K562 (cell line): ENCODE measurements around the gene NKAPL. TPM values are rescaled to one million over a fixed set of nuclear protein-coding genes. Genes with fewer than 3 reads are reported as not detected.
A peak's percentile ranks its signal among the peaks of the same experiment; 100 is the strongest.

Experiments used
- ARID2 ChIP-seq: fragments of 450-650 bp; IDR thresholded peaks from 2 replicates; pipeline ENCODE4 v1.6.1; 2017; ENCODE audit warnings: antibody characterized with exemption, mild to moderate bottlenecking
- BHLHE40 ChIP-seq: IDR thresholded peaks from 2 replicates; pipeline ENCODE4 v1.6.1; 2011; ENCODE audit warnings: low read length, improper control_type of control experiment
- CGGBP1 ChIP-seq: fragments of 250-450 bp; sonication (Bioruptor Pico); IDR thresholded peaks from 2 replicates; pipeline ENCODE4 v1.9.0; 2021; ENCODE audit warnings: mild to moderate bottlenecking
- CHD4 ChIP-seq: fragments of 200-600 bp; sonication (generic); IDR thresholded peaks from 3 replicates; pipeline ENCODE4 v1.6.1; 2012; ENCODE audit warnings: low read depth, mild to moderate bottlenecking, mixed read lengths, low read length, inconsistent platforms; ENCODE audit not compliant: insufficient read depth, insufficient replicate concordance, poor library complexity, severe bottlenecking
- HMG20A ChIP-seq: fragments of 450-650 bp; formaldehyde crosslinking; conservative IDR thresholded peaks from 2 replicates; pipeline ENCODE4 v1.4.0; 2020; ENCODE audit warnings: mild to moderate bottlenecking, mixed read lengths
- HOMEZ ChIP-seq: fragments of 250-450 bp; sonication (Bioruptor Pico); IDR thresholded peaks from 2 replicates; pipeline ENCODE4 v1.4.0; 2020; ENCODE audit warnings: mild to moderate bottlenecking, moderate library complexity
- MYBL2 ChIP-seq, 2 experiments: fragments of 450-650 bp in 1 of 2; sonication (generic) in 1 of 2; formaldehyde crosslinking in 1 of 2; IDR thresholded peaks; 2 replicates each; pipeline versions ENCODE4 v1.6.1 to v1.8.1; 2017 to 2022; ENCODE audit warnings: borderline replicate concordance in 1 of 2, inconsistent platforms in 1 of 2, low read depth in 1 of 2, mild to moderate bottlenecking in 1 of 2, missing genetic modification reagents in 1 of 2, moderate library complexity in 1 of 2
- MYNN ChIP-seq, 2 experiments: sonication (generic); formaldehyde crosslinking in 1 of 2; IDR thresholded peaks; 2 replicates each; pipeline versions ENCODE4 v1.5.0 to v1.6.1; 2016 to 2020; ENCODE audit warnings: antibody characterized with exemption in 1 of 2, missing genetic modification reagents in 1 of 2
- NFE2L1 ChIP-seq: fragments of 450-650 bp; IDR thresholded peaks from 2 replicates; pipeline ENCODE4 v1.6.1; 2016; ENCODE audit warnings: missing genetic modification characterization, low read depth, mild to moderate bottlenecking, missing compliant biosample characterization, moderate library complexity, borderline replicate concordance
- PYGO2 ChIP-seq: fragments of 450-650 bp; IDR thresholded peaks from 2 replicates; pipeline ENCODE4 v1.6.1; 2016; ENCODE audit warnings: mild to moderate bottlenecking, missing genetic modification characterization, moderate library complexity, missing compliant biosample characterization
- SMARCA5 ChIP-seq: fragments of 450-650 bp; IDR thresholded peaks from 2 replicates; pipeline ENCODE4 v1.6.1; 2016
- TAF15 ChIP-seq: fragments of 200-400 bp; formaldehyde crosslinking; IDR thresholded peaks from 2 replicates; pipeline ENCODE4 v1.6.1; 2017; ENCODE audit warnings: mild to moderate bottlenecking, low read depth, low read length, moderate library complexity
- TOE1 ChIP-seq, 2 experiments: fragments of 450-650 bp in 1 of 2; sonication (generic) in 1 of 2; formaldehyde crosslinking in 1 of 2; IDR thresholded peaks; 2 replicates each; pipeline versions ENCODE4 v1.7.1 to v1.8.0; 2016 to 2022; ENCODE audit warnings: borderline replicate concordance in 2 of 2, mild to moderate bottlenecking in 2 of 2, antibody characterized with exemption in 1 of 2, inconsistent platforms in 1 of 2, low read depth in 1 of 2, missing genetic modification reagents in 1 of 2, moderate library complexity in 1 of 2
- XRCC3 ChIP-seq: fragments of 450-650 bp; IDR thresholded peaks from 2 replicates; pipeline ENCODE4 v1.6.1; 2017; ENCODE audit warnings: mild to moderate bottlenecking, moderate library complexity
- ZBTB9 ChIP-seq: fragments of 450-650 bp; formaldehyde crosslinking; IDR thresholded peaks from 2 replicates; pipeline ENCODE4 v1.4.0; 2020; ENCODE audit warnings: mild to moderate bottlenecking, moderate library complexity
- ZNF212 ChIP-seq: fragments of 450-650 bp; formaldehyde crosslinking; IDR thresholded peaks from 2 replicates; pipeline ENCODE4 v1.4.0; 2020; ENCODE audit warnings: mild to moderate bottlenecking
- ZNF324 ChIP-seq: fragments of 250-450 bp; sonication (Bioruptor Pico); IDR thresholded peaks from 2 replicates; pipeline ENCODE4 v1.4.0; 2020; ENCODE audit warnings: mild to moderate bottlenecking
- ZNF395 ChIP-seq: fragments of 200-800 bp; sonication (Bioruptor generic); IDR thresholded peaks from 2 replicates; pipeline ENCODE4 v1.6.1; 2017; ENCODE audit warnings: missing genetic modification characterization, missing compliant biosample characterization
- polyA plus RNA-seq, 8 experiments: library from polyadenylated mRNA; depleted of rRNA in 4 of 8; stranded (reverse) in 5 of 8; unstranded in 3 of 8; fragments of >200 nt; fragmentation: Nextera tagmentation in 2 of 8; fragmentation: Illumina TruSeq in 1 of 8; extraction: Ambion mirVana in 2 of 8; extraction: Trizol in 1 of 8; gene quantifications; 2 replicates each; pipeline versions ENCODE4 v1.2.1 to v1.2.3, GENCODE V29; 2011 to 2014; ENCODE audit warnings: inconsistent platforms in 1 of 8, missing spikeins in 1 of 8
- total RNA-seq, 7 experiments: library from RNA; depleted of rRNA in 6 of 7; stranded (reverse); fragments of >200 nt in 6 of 7; fragmentation: Illumina TruSeq in 2 of 7; extraction: Trizol in 2 of 7; gene quantifications; 2 replicates each; pipeline versions ENCODE4 v1.2.1 to v1.2.3, GENCODE V29; 2011 to 2021; ENCODE audit warnings: low replicate concordance in 1 of 7
- TF ChIP-seq, protein P1 (sequence below): fragments of 450-650 bp; IDR thresholded peaks from 2 replicates; pipeline ENCODE4 v1.6.1; 2014; ENCODE audit warnings: low read depth, mild to moderate bottlenecking, moderate library complexity, borderline replicate concordance

Gene NKAPL
- total and polyA plus RNA-seq, 9 of the 15 experiments (the other 6 are each of a cell fraction or from before 2014, with no cell fraction given), result not detected

GRCh38 chr6:28252009-28252975 lies 6.8 kb upstream of the NKAPL start, which contains the start of gene ZKSCAN4 (continued):
- TF ChIP-seq, protein P1, sequence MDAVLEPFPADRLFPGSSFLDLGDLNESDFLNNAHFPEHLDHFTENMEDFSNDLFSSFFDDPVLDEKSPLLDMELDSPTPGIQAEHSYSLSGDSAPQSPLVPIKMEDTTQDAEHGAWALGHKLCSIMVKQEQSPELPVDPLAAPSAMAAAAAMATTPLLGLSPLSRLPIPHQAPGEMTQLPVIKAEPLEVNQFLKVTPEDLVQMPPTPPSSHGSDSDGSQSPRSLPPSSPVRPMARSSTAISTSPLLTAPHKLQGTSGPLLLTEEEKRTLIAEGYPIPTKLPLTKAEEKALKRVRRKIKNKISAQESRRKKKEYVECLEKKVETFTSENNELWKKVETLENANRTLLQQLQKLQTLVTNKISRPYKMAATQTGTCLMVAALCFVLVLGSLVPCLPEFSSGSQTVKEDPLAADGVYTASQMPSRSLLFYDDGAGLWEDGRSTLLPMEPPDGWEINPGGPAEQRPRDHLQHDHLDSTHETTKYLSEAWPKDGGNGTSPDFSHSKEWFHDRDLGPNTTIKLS, result peak; percentile 81; the same call in 1 of the 2 replicates
- TF ChIP-seq ARID2, result 0 out of 2 replicates have a peak, but pooled peaks have one; percentile 10
- TF ChIP-seq SMARCA5, result peak; percentile 47; the same call in 1 of the 2 replicates
- no peak for TF ChIP-seq MYNN (IDR thresholded peaks at IDR 0.05)
- no peak for TF ChIP-seq MYNN (CRISPR knock-in tag; IDR thresholded peaks at IDR 0.05)
- TF ChIP-seq TOE1 (IDR thresholded peaks at IDR 0.05; ENCODE audit: borderline replicate concordance), result peak; percentile 66
- TF ChIP-seq TOE1 (CRISPR knock-in tag; IDR thresholded peaks at IDR 0.05; ENCODE audit: borderline replicate concordance, low read depth), result no peak; the same call in 1 of the 2 replicates
- TF ChIP-seq ZNF395 (CRISPR knock-in tag), result peak; percentile 64; the same call in 1 of the 2 replicates
- no peak for TF ChIP-seq HOMEZ
- no peak for TF ChIP-seq ZNF212 (CRISPR knock-in tag)
- no peak for TF ChIP-seq TAF15
- peak; percentile 36; the same call in 1 of the 2 replicates for TF ChIP-seq PYGO2 (tag)
- TF ChIP-seq HMG20A (CRISPR knock-in tag), result no peak
- TF ChIP-seq ZNF324 (CRISPR knock-in tag), result no peak
- no peak for TF ChIP-seq NFE2L1 (tag)
- TF ChIP-seq CGGBP1 (CRISPR knock-in tag), result no peak
- TF ChIP-seq MYBL2 (IDR thresholded peaks at IDR 0.05; ENCODE audit: low read depth), result no peak
- TF ChIP-seq MYBL2 (CRISPR knock-in tag; IDR thresholded peaks at IDR 0.05; ENCODE audit: borderline replicate concordance), result no peak
- TF ChIP-seq CHD4, result peak; percentile 39
- TF ChIP-seq BHLHE40, result no peak
- peak; percentile 67; the same call in 1 of the 2 replicates for TF ChIP-seq ZBTB9 (CRISPR knock-in tag)
- no peak for TF ChIP-seq XRCC3
